Endodermal cell (in vitro differentiated cells): ENCODE data around the gene PARM1. TPM values are rescaled to one million over a fixed set of nuclear protein-coding genes. Genes with fewer than 3 reads are reported as not detected.

ENCODE experiments used
- DNase-seq: peaks from one replicate; pipeline ENCODE4 v3.0.0-alpha.2; 2017
- H3K27ac ChIP-seq: 2 replicates; pipeline ENCODE4 v1.5.1; 2013; ENCODE audit warnings: mild to moderate bottlenecking, low read depth, low read length, moderate library complexity
- H3K27me3 ChIP-seq: 2 replicates; pipeline ENCODE4 v1.6.1; 2013; ENCODE audit warnings: mild to moderate bottlenecking, low read length, moderate library complexity; ENCODE audit not compliant: insufficient read depth, control insufficient read depth, poor library complexity, severe bottlenecking
- H3K36me3 ChIP-seq: 2 replicates; pipeline ENCODE4 v1.7.0; 2013; ENCODE audit warnings: mild to moderate bottlenecking, low read length, moderate library complexity; ENCODE audit not compliant: control insufficient read depth, insufficient read depth
- H3K4me1 ChIP-seq: one replicate; pipeline ENCODE4 v1.7.0; 2013; ENCODE audit warnings: low read length; ENCODE audit not compliant: control insufficient read depth, insufficient read depth
- H3K4me3 ChIP-seq: 2 replicates; pipeline ENCODE4 v1.5.1; 2013; ENCODE audit warnings: mild to moderate bottlenecking, low read length, moderate library complexity
- H3K9ac ChIP-seq: 2 replicates; pipeline ENCODE4 v1.6.1; 2013; ENCODE audit warnings: mild to moderate bottlenecking, low read length, moderate library complexity; ENCODE audit not compliant: poor library complexity, severe bottlenecking; ENCODE audit errors: extremely low read depth
- H3K9me3 ChIP-seq: 2 replicates; pipeline ENCODE4 v1.6.1; 2013; ENCODE audit warnings: mild to moderate bottlenecking, low read length, moderate library complexity; ENCODE audit not compliant: control insufficient read depth
- H3K27ac Mint-ChIP-seq: 2 replicates; pipeline ENCODE4 v1.8.0; 2020; ENCODE audit warnings: mixed read lengths
- H3K27me3 Mint-ChIP-seq: 2 replicates; pipeline ENCODE4 v1.8.0; 2021; ENCODE audit warnings: mild to moderate bottlenecking, mixed read lengths; ENCODE audit not compliant: insufficient read depth
- H3K36me3 Mint-ChIP-seq: 2 replicates; pipeline ENCODE4 v1.8.0; 2020; ENCODE audit warnings: low read depth, mixed read lengths
- H3K4me1 Mint-ChIP-seq: 2 replicates; pipeline ENCODE4 v1.8.0; 2020; ENCODE audit warnings: mixed read lengths
- H3K4me3 Mint-ChIP-seq: 2 replicates; pipeline ENCODE4 v1.8.0; 2020; ENCODE audit warnings: mild to moderate bottlenecking, moderate library complexity, mixed read lengths
- H3K9me3 Mint-ChIP-seq: 2 replicates; pipeline ENCODE4 v1.8.0; 2020; ENCODE audit warnings: mild to moderate bottlenecking, mixed read lengths
- CTCF ChIP-seq: fragments of 200-600 bp; sonication (generic); conservative IDR thresholded peaks from 2 replicates; pipeline ENCODE4 v1.5.0; 2021; ENCODE audit warnings: antibody characterized with exemption, mild to moderate bottlenecking
- WGBS, 2 experiments: methylation state at CpG; one replicate each; pipeline versions ENCODE4 v1.1.5 to v1.1.7; 2013; ENCODE audit warnings: missing lambda C conversion rate in 2 of 2, mixed read lengths in 1 of 2; ENCODE audit not compliant: insufficient coverage in 1 of 2, insufficient read length in 1 of 2; 5-methylcytosine and 5-hydroxymethylcytosine counted together
- total RNA-seq, 2 donors: library from RNA; stranded (reverse); fragmentation: NEBNext Ultra II Directional in 1 of 2; extraction: Animal tissue kit (Norgen Biotek cat#: 25700) in 1 of 2; gene quantifications; 2 replicates in 1 of 2; 3 replicates in 1 of 2; pipeline ENCODE4 v1.2.1, GENCODE V29; 2021

PARM1 gene
- total RNA-seq, 2 donors from 2014 or later, result 0.13 to 1.1 TPM

DNA sequence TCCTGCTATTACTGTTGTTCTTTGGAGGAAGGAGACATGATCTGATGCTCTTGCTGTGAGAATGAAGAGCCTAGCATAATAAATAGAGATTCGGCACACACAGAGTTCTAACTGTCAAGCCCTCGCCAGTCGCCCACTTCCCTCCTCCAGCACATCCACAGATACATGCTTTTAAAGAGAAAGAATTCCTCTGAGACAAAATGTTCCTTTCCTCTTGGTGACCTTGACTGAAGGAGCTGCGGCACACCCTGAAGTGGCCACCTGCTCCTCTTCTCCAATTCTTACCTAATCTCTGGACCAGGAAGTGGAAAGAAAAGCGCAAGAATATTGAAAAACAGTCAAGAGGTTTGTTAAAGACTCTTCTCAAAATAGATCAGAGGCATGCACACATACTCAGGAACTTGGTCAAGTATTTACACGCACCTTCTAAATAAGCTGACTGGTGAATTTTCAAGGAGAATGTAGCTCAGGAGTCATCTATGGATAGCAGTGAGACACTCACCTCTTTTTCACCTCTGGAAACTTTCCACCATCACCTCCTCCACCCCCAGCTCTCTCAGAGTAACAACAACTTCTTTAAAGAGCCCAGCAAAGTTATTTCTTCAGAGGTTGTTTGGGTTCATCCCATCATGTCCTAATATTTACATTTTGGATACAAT, 95.4 kb downstream of the PARM1 start:
- TF ChIP-seq CTCF, result no peak
- H3K4me3 Mint-ChIP-seq, result no peak overlapping the region

DNA sequence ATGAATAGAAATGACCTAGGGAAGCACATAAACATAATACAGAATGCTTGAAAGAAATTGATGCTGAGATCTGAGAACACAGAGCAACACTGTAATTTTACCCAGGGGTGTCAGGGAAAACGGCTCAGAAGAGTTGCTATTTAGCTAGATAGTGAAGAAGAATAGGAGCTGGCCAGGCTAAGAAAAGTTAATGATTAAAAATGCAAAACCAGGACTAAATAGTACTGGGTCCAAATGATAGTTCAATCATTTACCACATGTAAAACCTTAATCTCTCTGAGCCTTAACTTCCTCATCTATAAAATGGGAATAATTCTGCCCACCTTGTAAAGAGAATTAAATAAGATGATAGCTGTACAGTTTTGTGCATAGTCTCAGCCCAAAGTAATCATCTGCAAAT, 97.1 kb downstream of the PARM1 start:
- H3K9me3 ChIP-seq, result no peaks in the 10 kb centered on the region
- Mint-ChIP-seq H3K9me3 (no peaks in the 10 kb centered on the region), H3K27ac (no peak overlapping the region), H3K4me3 (no peak overlapping the region), H3K4me1 (no peaks in the 10 kb centered on the region), H3K36me3 (no peaks in the 10 kb centered on the region), H3K27me3 (no peaks in the 10 kb centered on the region)
- no peaks in the 10 kb centered on the region for H3K27me3 ChIP-seq
- no peak overlapping the region for H3K27ac ChIP-seq
- WGBS, 2 experiments, result 83 to 88% methylated on average over 1 of the region's 1 CpG
- H3K4me1 ChIP-seq, result no peaks in the 10 kb centered on the region
- no peaks in the 10 kb centered on the region for H3K36me3 ChIP-seq
- no peak overlapping the region for H3K9ac ChIP-seq
- no peak for TF ChIP-seq CTCF
- no peak overlapping the region for H3K4me3 ChIP-seq
- no peak for DNase-seq

More for the DNA sequence above, 95.4 kb downstream of the PARM1 start:
- H3K9ac ChIP-seq, result no peak overlapping the region
- H3K4me1 ChIP-seq, result no peaks in the 10 kb centered on the region
- Mint-ChIP-seq H3K9me3 (no peaks in the 10 kb centered on the region), H3K4me1 (no peaks in the 10 kb centered on the region), H3K27me3 (peaks cover 1% of the 10 kb centered on the region), H3K36me3 (no peaks in the 10 kb centered on the region), H3K27ac (no peak overlapping the region)
- 85 to 92% methylated on average over 2 to 6 of the region's 6 CpGs for WGBS, 2 experiments
- H3K9me3 ChIP-seq, result no peaks in the 10 kb centered on the region
- no peaks in the 10 kb centered on the region for H3K27me3 ChIP-seq
- H3K4me3 ChIP-seq, result no peak overlapping the region
- no peaks in the 10 kb centered on the region for H3K36me3 ChIP-seq
- no peak for DNase-seq
- H3K27ac ChIP-seq, result no peak overlapping the region

DNA sequence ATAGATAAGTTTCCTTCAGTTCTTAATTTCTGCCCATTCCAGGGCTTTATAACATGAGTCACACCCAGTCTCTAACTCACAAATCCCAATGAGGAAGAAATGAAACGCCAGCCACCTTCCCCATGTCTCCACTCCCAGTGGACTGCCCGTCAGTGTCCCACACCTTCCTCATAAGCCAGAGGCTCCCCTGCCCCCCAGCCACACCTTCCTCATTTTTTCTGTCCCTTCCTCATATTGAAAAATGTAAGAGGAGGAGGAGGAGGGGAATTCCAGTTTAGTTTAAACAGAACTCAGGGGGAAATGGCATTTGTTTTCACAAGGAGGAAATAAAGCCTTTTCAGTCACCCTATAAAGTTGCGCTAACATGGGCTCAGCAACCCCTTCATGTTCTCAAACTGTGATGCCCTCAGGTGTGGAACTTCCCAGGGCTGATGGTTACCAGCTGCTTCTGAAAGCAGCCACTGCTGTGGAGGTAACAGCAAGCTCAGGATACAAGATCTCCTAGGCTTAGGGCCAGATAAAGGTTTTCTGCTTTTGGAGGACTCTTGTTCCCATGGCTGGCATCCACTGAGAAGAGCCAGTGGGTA, 97.8 kb downstream of the PARM1 start:
- Histone ChIP-seq H3K9me3 (no peaks in the 10 kb centered on the region), H3K27ac (no peak overlapping the region), H3K4me3 (no peak overlapping the region), H3K27me3 (no peaks in the 10 kb centered on the region), H3K9ac (no peak overlapping the region), H3K36me3 (no peaks in the 10 kb centered on the region), H3K4me1 (no peaks in the 10 kb centered on the region)
- WGBS, 2 experiments, result 92 to 100% methylated on average over 1 to 3 of the region's 3 CpGs
- H3K9me3 Mint-ChIP-seq, result no peaks in the 10 kb centered on the region
- H3K4me3 Mint-ChIP-seq, result no peak overlapping the region
- H3K27ac Mint-ChIP-seq, result no peak overlapping the region
- no peak for DNase-seq
- no peaks in the 10 kb centered on the region for H3K4me1 Mint-ChIP-seq
- TF ChIP-seq CTCF, result no peak
- no peaks in the 10 kb centered on the region for H3K36me3 Mint-ChIP-seq
- no peaks in the 10 kb centered on the region for H3K27me3 Mint-ChIP-seq
